ENCODE results near the gene VHLL.
"Not testable (repeated sequence)": the region's sequence is repeated elsewhere in the genome, so short reads cannot be mapped to it uniquely, and the experiment has no call there.

The VHLL gene

DNA sequence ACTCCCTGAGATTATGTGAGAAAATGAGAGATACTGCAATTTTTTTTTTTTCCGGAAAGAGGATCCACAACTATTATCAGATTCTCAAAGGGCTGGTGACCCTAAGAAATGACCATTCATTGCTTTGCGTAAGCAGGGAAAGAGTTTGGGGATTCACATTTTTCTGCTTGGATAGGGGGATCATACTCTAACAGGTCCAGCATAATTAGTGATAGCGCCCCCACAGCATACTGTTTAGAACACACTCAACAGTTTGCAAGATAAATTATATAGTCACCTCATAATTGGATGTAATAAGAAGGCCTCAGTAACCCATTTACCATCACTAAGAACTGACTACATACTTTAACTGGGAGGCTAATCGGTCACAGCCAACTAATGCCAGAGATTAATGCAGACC lies 37.1 kb upstream of the VHLL start:
- peaks cover 18% of the 10 kb centered on the region for H3K4me1 ChIP-seq
- H4K20me1 ChIP-seq, result peaks cover 60% of the 10 kb centered on the region
- H3K4me3 ChIP-seq, result peak overlapping the region; percentile 92
- H3K9ac ChIP-seq, result peak overlapping the region; percentile 95
- no peaks in the 10 kb centered on the region for H3K9me3 ChIP-seq
- peaks cover 50% of the 10 kb centered on the region for H3K36me3 ChIP-seq
- TF ChIP-seq Cebpa-rat (IDR thresholded peaks at IDR 0.05), result no peak
- no peak overlapping the region for H3K27ac ChIP-seq
- H3K4me2 ChIP-seq, result peak overlapping the region; percentile 95
- H3K27me3 ChIP-seq, result no peaks in the 10 kb centered on the region

DNA sequence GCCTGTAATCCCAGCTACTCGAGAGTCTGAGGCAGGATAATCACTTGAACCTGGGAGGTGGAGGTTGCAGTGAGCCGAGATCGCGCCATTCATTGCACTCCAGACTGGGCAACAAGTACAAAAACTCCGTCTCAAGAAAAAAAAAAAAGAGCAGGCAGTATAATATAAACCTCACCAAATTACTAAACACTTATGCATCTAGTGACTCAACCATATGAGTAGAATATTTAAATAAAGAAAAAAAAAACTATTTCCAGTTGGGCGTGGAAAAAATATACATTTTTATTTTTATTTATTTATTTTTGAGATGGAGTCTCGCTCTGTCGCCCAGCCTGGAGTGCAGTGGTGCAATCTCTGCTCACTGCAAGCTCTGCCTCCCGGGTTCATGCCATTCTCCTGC lies 24.1 kb upstream of the VHLL start:
- not testable (repeated sequence) for H3K4me2 ChIP-seq, H3K4me1 ChIP-seq, H3K9ac ChIP-seq, H3K27ac ChIP-seq, H3K27me3 ChIP-seq, H3K4me3 ChIP-seq, H3K9me3 ChIP-seq
- Histone ChIP-seq H4K20me1 (peaks cover 59% of the 10 kb centered on the region), H3K36me3 (peaks cover 91% of the 10 kb centered on the region)

DNA sequence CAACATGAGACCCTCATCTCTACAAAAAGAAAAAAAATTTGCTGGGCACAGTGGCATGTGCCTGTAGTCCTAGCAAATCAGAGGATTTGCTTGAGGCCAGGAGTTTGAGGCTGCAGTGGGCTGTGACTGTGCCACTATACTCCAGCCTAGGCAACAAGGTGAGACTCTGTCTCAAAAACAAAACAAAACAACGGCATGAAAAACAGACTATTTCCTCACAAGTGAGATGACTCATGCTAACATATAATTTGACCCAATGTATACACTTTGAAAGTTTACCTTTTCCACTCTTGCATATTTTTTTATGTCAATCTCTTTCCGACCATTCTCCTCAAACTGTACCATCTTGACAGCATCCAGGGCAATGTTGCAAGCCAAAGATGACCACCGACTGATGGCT lies 21.5 kb upstream of the VHLL start:
- H4K20me1 ChIP-seq, result peaks cover 64% of the 10 kb centered on the region
- H3K36me3 ChIP-seq, result peaks cover 99% of the 10 kb centered on the region

GRCh38 chr1:156319664-156320063 lies 20.6 kb upstream of the VHLL start:
- H3K9ac ChIP-seq, result no peak overlapping the region
- TF ChIP-seq Cebpa-rat (IDR thresholded peaks at IDR 0.05), result no peak
- H4K20me1 ChIP-seq, result peaks cover 67% of the 10 kb centered on the region
- no peaks in the 10 kb centered on the region for H3K9me3 ChIP-seq
- H3K4me3 ChIP-seq, result no peak overlapping the region
- no peak overlapping the region for H3K4me2 ChIP-seq
- H3K27ac ChIP-seq, result no peak overlapping the region
- H3K27me3 ChIP-seq, result no peaks in the 10 kb centered on the region
- peaks cover 99% of the 10 kb centered on the region for H3K36me3 ChIP-seq
- H3K4me1 ChIP-seq, result no peaks in the 10 kb centered on the region

More for the DNA sequence above, 21.5 kb upstream of the VHLL start:
- no peak overlapping the region for H3K9ac ChIP-seq
- TF ChIP-seq Cebpa-rat (IDR thresholded peaks at IDR 0.05), result no peak
- H3K27ac ChIP-seq, result no peak overlapping the region
- no peaks in the 10 kb centered on the region for H3K27me3 ChIP-seq
- H3K9me3 ChIP-seq, result no peaks in the 10 kb centered on the region
- H3K4me2 ChIP-seq, result no peak overlapping the region
- no peak overlapping the region for H3K4me3 ChIP-seq
- no peaks in the 10 kb centered on the region for H3K4me1 ChIP-seq

- Histone ChIP-seq H3K4me3 (no peak overlapping the region), H3K36me3 (peaks cover 99% of the 10 kb centered on the region), H3K27ac (no peak overlapping the region), H3K9me3 (no peaks in the 10 kb centered on the region), H3K9ac (no peak overlapping the region), H3K4me1 (no peaks in the 10 kb centered on the region), H4K20me1 (peaks cover 55% of the 10 kb centered on the region), H3K4me2 (no peak overlapping the region), H3K27me3 (no peaks in the 10 kb centered on the region)
- TF ChIP-seq Cebpa-rat (IDR thresholded peaks at IDR 0.05), result peak; percentile 23; the same call in 1 of the 2 replicates
Measured at GRCh38 chr1:156316909-156317308, 17.8 kb upstream of the VHLL start.

GRCh38 chr1:156310962-156311361 lies 11.9 kb upstream of the VHLL start:
- Histone ChIP-seq H3K9me3 (no peaks in the 10 kb centered on the region), H3K36me3 (peaks cover 99% of the 10 kb centered on the region), H3K4me1 (no peaks in the 10 kb centered on the region), H3K27me3 (no peaks in the 10 kb centered on the region), H3K4me2 (no peak overlapping the region), H4K20me1 (peaks cover 34% of the 10 kb centered on the region), H3K27ac (no peak overlapping the region), H3K4me3 (no peak overlapping the region), H3K9ac (no peak overlapping the region)
- peak; percentile 67; the same call in 1 of the 2 replicates for TF ChIP-seq Cebpa-rat (IDR thresholded peaks at IDR 0.05)

DNA sequence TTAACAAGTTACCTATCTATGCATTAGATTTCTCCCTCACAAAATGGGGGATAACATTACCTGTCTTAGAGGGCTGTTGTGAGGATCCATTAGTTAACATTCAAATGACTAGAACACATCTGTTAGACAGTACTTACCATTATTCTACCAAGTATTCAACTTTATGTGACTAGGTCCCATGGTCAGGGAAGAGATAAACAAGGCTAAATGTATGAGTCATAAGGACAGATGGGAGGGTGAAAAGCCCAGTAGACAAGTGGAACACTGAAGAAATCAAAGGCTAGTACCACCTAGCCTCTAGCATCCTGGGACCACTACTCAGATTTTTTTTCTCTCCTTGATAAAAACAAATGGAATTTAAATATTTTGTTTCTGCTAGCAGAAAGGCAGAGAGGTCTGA lies 9.0 kb upstream of the VHLL start:
- Histone ChIP-seq H3K9ac (no peak overlapping the region), H3K36me3 (peaks cover 97% of the 10 kb centered on the region), H3K4me2 (no peak overlapping the region), H3K4me3 (no peak overlapping the region), H4K20me1 (peaks cover 24% of the 10 kb centered on the region), H3K27ac (no peak overlapping the region), H3K9me3 (no peaks in the 10 kb centered on the region), H3K27me3 (no peaks in the 10 kb centered on the region), H3K4me1 (no peaks in the 10 kb centered on the region)
- TF ChIP-seq Cebpa-rat (IDR thresholded peaks at IDR 0.05), result no peak

- Histone ChIP-seq H3K27ac (no peak overlapping the region), H3K36me3 (peaks cover 78% of the 10 kb centered on the region), H3K4me2 (no peak overlapping the region), H3K27me3 (no peaks in the 10 kb centered on the region), H3K9me3 (no peaks in the 10 kb centered on the region), H3K4me1 (no peaks in the 10 kb centered on the region), H4K20me1 (peaks cover 16% of the 10 kb centered on the region; the same call in 1 of the 2 replicates), H3K4me3 (no peak overlapping the region), H3K9ac (no peak overlapping the region)
- TF ChIP-seq Cebpa-rat (IDR thresholded peaks at IDR 0.05), result no peak
Measured at GRCh38 chr1:156305215-156305614, 6.1 kb upstream of the VHLL start.

DNA sequence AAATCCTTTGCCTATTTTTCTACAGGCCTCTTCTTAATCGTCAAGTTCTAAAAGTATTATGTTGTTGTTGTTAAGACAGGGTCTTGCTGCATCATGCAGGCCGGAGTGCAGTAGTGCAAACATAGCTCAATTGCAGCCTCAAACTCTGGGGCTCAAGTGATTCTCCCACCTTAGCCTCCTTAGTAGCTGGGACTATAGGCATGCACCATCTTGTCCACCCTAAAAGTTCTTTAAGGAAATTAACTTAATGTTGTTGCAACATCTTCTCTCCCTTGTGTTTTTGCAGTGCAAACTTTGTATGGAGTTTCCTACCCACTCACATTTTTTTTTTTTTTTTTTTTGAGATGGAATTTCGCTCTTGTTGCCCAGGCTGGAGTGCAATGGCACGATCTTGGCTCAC lies 4.1 kb upstream of the VHLL start:
- Histone ChIP-seq H4K20me1 (no peaks in the 10 kb centered on the region), H3K36me3 (peaks cover 67% of the 10 kb centered on the region), H3K4me1 (no peaks in the 10 kb centered on the region), H3K4me3 (no peak overlapping the region), H3K9ac (no peak overlapping the region), H3K27me3 (no peaks in the 10 kb centered on the region), H3K4me2 (no peak overlapping the region), H3K27ac (no peak overlapping the region), H3K9me3 (no peaks in the 10 kb centered on the region)
- TF ChIP-seq Cebpa-rat (IDR thresholded peaks at IDR 0.05), result no peak

DNA sequence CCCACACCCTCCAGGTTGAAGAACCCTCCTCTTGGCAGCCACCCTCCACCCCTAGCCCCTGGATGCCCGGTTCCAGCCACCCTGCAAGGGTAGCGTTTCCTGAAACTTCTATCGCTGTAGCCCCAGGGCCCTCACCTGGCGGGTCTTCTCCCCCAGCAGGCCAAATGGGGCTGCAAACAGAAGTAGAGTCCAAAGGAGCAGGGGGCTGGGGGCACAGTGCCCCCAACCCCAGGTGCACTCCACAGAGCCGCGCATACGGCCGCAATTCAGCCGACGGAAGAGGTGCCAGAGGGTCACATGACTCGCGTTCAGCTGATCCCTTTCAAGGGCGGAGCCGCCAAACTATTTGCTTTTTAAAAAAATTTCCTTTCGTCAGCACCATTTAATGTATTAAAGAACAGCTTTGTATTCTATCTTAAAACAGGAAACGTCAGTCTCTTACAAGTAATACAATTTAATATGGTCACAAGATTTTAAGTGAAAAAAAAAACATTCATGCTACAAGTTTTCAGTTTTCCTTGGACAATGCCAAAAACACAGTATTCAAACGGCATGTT lies 3.6 kb downstream of the VHLL start, which contains the start of gene GLMP:
Gene GLMP, minus strand, starts transcription at position 289 of the 557 bp plus-strand sequence. Its CDS starts 34 bp downstream, at position 255.
- Histone ChIP-seq H3K4me2 (no peak within 1 kb of the TSS), H3K36me3 (peaks cover 25% of the 10 kb centered on the region), H3K27me3 (no peaks in the 10 kb centered on the region), H3K4me3 (no peak within 1 kb of the TSS), H4K20me1 (no peaks in the 10 kb centered on the region), H3K9me3 (no peaks in the 10 kb centered on the region), H3K9ac (no peak within 1 kb of the TSS), H3K4me1 (no peaks in the 10 kb centered on the region), H3K27ac (no peak within 1 kb of the TSS)
- TF ChIP-seq Cebpa-rat (IDR thresholded peaks at IDR 0.05), result no peak

- TF ChIP-seq Cebpa-rat (IDR thresholded peaks at IDR 0.05), result no peak
- H4K20me1 ChIP-seq, result no peaks in the 10 kb centered on the region
Measured at GRCh38 chr1:156293895-156294294, 5.2 kb downstream of the VHLL start.

More at GRCh38 chr1:156293895-156294294, 5.2 kb downstream of the VHLL start:
- Histone ChIP-seq H3K9ac (no peak overlapping the region), H3K27ac (no peak overlapping the region), H3K4me3 (no peak overlapping the region), H3K4me1 (no peaks in the 10 kb centered on the region), H3K36me3 (peaks cover 28% of the 10 kb centered on the region), H3K4me2 (no peak overlapping the region), H3K27me3 (no peaks in the 10 kb centered on the region), H3K9me3 (no peaks in the 10 kb centered on the region)
